Embryonic facial prominence (tissue), 1 donor: ENCODE measurements around the gene SNRNP27.
"Not testable (repeated sequence)": the region's sequence is repeated elsewhere in the genome, so short reads cannot be mapped to it uniquely, and the experiment has no call there.

ENCODE experiments used
- DNase-seq: peaks from one replicate; pipeline ENCODE4 v3.0.0-alpha.2; 2016; ENCODE audit errors: extremely low spot score

Gene SNRNP27

GRCh38 chr2:69946351-69947324 lies 52.9 kb downstream of the SNRNP27 start:
- no peak for DNase-seq

DNA sequence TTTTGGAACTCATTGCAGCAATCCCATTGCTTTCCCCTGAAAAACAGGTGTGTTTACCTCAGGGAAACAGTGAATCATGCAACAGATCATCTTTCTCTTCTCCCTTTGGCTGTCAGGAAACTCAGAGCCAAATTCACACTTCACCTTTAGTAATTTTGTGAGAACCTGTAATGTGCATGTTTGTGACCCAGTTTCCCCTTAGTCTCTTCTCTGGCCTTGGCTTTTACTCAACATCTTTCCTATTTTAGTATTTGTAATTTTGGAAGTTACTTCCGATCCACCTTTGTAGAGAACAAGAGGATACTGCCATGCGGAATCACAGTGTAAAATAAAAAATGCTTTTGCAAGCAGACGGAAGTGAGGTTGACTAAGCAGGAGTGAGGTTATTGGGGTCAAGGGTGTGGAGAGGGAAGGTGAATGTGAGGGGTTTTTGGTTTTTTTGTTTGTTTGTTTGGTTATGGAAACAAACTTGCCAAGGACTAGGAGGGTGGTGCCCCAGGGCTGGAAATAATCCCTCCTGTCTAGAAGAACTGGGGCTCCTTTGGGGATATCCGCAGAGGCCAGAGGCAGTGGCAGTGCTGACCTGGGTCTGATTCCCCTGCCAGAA lies 53.7 kb downstream of the SNRNP27 start:
- no peak for DNase-seq

DNA sequence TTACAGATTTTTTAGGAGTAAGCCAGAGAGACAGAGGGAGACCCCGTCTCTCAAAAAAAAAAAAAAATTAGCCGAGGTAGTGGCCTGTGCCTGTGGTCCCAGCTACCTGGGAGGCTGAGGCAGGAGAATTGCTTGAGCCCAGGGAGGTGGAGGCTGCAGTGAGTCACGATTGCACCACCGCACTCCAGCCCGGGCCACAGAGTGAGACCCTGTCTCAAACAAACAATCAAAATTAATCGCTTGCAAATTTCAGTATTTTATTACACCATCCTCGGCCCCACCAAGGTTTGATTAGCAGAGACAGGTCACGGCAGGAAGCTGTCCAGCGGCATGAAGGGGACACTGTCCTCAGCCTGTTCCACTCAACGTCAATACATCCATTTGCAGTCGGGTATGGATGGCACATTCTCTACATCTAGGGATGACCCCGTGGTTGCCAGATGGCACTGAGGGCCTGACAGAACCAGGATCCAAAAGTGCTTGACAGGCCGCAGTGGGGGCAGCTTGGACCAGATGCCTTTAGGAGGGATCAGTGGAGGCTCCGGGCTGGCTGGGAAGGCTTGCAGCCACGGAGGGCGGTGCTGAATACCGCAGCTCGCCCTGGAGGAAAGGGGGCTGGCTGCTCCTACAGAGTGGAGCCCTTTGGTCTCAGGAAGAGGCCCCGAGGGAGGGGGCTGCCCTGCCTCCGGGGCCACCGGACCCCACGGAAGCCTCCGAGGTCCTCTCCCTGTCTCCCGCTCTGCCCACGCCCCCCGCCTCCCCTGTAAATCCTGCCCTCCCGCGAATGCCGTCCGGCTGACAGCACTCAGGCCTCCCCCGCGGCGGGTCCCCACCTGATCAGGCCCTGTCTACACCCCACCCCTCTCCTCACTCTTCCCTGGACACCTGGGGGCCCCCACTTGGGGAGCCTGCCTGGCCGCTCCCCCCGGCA lies 54.5 kb downstream of the SNRNP27 start:
- DNase-seq = no peak

- no peak for DNase-seq
These were observed 55.3 kb downstream of the SNRNP27 start for GRCh38 chr2:69948963-69949645.

DNA sequence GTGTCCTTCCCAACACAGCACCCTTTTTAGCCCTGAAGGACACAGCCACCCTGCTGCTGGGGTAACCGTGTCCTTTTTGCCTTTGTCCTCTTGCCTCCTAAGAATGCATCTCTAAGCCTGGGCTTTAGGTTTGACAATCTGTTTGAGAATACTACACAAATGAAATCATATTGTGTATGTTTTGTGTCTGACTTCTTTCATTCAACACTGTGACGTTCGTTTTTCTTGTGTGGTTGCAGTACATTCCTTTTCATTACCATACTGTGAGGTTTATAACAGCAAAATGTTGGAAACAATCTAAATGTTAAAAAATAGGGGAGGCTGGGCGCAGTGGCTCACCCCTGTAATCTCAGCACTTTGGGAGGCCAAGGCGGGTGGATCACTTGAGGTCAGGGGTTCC lies 56.5 kb downstream of the SNRNP27 start:
- no peak for DNase-seq

DNA sequence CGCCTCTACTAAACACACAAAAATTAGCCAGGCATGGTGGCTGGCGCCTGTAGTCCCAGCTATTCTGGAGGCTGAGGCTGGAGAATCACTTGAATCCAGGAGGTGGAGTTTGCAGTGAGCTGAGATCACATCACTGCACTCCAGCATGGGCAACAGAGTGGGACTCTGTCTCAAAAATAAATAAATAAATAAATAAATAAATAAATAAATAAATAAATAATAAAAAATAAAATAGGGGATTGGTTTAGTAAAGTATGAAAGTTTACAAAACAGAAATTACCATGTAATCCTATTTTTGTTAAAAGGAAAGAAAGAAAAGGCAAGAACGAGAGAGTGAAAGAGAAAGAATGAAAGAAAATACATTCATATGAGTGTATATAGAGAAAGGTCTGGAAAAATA lies 56.9 kb downstream of the SNRNP27 start:
- DNase-seq = not testable (repeated sequence)

DNA sequence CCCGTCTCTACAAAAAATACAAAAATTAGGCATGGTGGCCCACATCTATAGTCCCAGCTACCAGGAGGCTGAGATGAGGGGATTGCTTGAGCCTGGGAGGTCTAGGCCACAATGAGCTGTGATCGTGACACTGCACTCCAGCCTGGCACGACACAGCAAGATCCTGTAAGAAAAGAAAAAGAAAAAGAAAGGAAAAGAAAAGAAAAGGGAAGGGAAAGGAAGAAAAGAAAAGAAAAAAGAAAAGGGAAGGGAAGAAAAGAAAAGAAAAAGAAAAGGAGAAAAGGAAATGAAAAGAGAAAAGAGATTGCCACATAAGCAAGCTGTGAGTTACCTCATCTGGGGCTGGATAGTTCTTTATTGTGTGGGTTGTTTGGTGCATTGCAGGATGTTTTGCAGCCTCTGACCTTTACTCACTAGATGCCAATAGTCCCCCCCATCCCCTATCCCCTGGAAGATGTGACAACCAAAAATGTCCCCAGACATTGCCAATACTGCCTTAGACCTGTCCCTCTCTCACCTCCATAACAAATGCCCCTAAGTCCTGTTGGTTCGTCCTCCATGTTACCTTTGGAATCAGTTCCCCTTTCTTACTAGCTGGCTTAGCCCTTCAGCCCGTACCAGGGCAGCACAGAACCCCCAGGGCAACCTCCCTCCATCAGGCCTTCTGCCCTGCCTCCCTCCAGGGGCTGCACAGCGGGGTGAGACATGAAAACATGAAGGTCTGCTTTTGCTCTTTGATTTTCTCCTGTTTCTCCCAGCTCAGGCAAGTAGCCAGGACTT lies 58.8 kb downstream of the SNRNP27 start:
- DNase-seq = no peak

GRCh38 chr2:69954084-69954483 lies 60.3 kb downstream of the SNRNP27 start:
- DNase-seq = no peak
